Ishikawa (cell line): ENCODE data around the gene SLC25A42.

Source experiments
- CEBPB ChIP-seq: IDR thresholded peaks from 2 replicates; pipeline ENCODE4 v1.6.1; 2012
- CREB1 ChIP-seq: IDR thresholded peaks from 2 replicates; pipeline ENCODE4 v1.6.1; 2012; ENCODE audit warnings: low read depth
- EGR1 ChIP-seq: IDR thresholded peaks from 2 replicates; pipeline ENCODE4 v1.6.1; 2012
- EP300 ChIP-seq: IDR thresholded peaks from 2 replicates; pipeline ENCODE4 v1.6.1; 2012; ENCODE audit warnings: borderline replicate concordance
- FOXM1 ChIP-seq: IDR thresholded peaks from 2 replicates; pipeline ENCODE4 v1.6.1; 2012; ENCODE audit warnings: low read depth, borderline replicate concordance
- NFIC ChIP-seq: IDR thresholded peaks from 2 replicates; pipeline ENCODE4 v1.6.1; 2012
- RAD21 ChIP-seq: IDR thresholded peaks from 2 replicates; pipeline ENCODE4 v1.6.1; 2012; ENCODE audit warnings: low read depth
- TAF1 ChIP-seq: IDR thresholded peaks from 2 replicates; pipeline ENCODE4 v1.6.1; 2012; ENCODE audit warnings: low read depth, mild to moderate bottlenecking
- TCF12 ChIP-seq: IDR thresholded peaks from 2 replicates; pipeline ENCODE4 v1.6.1; 2012; ENCODE audit warnings: low read depth
- TEAD4 ChIP-seq: IDR thresholded peaks from 2 replicates; pipeline ENCODE4 v1.6.1; 2012
- YY1 ChIP-seq: IDR thresholded peaks from 2 replicates; pipeline ENCODE4 v1.6.1; 2012; ENCODE audit warnings: low read depth
- ZBTB7A ChIP-seq: IDR thresholded peaks from 2 replicates; pipeline ENCODE4 v1.6.1; 2012; ENCODE audit warnings: low read depth
- TF ChIP-seq, protein P1 (sequence below): IDR thresholded peaks from 2 replicates; pipeline ENCODE4 v1.6.1; 2012; ENCODE audit warnings: low read depth, mild to moderate bottlenecking
- TF ChIP-seq, protein P2 (sequence below): IDR thresholded peaks from 2 replicates; pipeline ENCODE4 v1.6.1; 2012
- TF ChIP-seq, protein P3 (sequence below): IDR thresholded peaks from 2 replicates; pipeline ENCODE4 v1.6.1; 2012

Gene SLC25A42

GRCh38 chr19:19026299-19026971 is 37.4 kb upstream of the SLC25A42 start:
- TF ChIP-seq TAF1, result no peak
- TF ChIP-seq, protein P1, sequence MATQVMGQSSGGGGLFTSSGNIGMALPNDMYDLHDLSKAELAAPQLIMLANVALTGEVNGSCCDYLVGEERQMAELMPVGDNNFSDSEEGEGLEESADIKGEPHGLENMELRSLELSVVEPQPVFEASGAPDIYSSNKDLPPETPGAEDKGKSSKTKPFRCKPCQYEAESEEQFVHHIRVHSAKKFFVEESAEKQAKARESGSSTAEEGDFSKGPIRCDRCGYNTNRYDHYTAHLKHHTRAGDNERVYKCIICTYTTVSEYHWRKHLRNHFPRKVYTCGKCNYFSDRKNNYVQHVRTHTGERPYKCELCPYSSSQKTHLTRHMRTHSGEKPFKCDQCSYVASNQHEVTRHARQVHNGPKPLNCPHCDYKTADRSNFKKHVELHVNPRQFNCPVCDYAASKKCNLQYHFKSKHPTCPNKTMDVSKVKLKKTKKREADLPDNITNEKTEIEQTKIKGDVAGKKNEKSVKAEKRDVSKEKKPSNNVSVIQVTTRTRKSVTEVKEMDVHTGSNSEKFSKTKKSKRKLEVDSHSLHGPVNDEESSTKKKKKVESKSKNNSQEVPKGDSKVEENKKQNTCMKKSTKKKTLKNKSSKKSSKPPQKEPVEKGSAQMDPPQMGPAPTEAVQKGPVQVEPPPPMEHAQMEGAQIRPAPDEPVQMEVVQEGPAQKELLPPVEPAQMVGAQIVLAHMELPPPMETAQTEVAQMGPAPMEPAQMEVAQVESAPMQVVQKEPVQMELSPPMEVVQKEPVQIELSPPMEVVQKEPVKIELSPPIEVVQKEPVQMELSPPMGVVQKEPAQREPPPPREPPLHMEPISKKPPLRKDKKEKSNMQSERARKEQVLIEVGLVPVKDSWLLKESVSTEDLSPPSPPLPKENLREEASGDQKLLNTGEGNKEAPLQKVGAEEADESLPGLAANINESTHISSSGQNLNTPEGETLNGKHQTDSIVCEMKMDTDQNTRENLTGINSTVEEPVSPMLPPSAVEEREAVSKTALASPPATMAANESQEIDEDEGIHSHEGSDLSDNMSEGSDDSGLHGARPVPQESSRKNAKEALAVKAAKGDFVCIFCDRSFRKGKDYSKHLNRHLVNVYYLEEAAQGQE, result no peak

GRCh38 chr19:19027228-19027627 is 36.6 kb upstream of the SLC25A42 start:
- TF ChIP-seq, protein P2, sequence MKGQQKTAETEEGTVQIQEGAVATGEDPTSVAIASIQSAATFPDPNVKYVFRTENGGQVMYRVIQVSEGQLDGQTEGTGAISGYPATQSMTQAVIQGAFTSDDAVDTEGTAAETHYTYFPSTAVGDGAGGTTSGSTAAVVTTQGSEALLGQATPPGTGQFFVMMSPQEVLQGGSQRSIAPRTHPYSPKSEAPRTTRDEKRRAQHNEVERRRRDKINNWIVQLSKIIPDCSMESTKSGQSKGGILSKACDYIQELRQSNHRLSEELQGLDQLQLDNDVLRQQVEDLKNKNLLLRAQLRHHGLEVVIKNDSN, result no peak
- TF ChIP-seq TAF1 (no peak), CEBPB (no peak), NFIC (no peak), RAD21 (no peak), ZBTB7A (no peak), EP300 (no peak), TCF12 (no peak), CREB1 (no peak), YY1 (no peak), FOXM1 (no peak), TEAD4 (no peak), EGR1 (no peak)
- TF ChIP-seq, protein P3, sequence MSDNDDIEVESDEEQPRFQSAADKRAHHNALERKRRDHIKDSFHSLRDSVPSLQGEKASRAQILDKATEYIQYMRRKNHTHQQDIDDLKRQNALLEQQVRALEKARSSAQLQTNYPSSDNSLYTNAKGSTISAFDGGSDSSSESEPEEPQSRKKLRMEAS, result no peak
- TF ChIP-seq, protein P1, result no peak

DNA sequence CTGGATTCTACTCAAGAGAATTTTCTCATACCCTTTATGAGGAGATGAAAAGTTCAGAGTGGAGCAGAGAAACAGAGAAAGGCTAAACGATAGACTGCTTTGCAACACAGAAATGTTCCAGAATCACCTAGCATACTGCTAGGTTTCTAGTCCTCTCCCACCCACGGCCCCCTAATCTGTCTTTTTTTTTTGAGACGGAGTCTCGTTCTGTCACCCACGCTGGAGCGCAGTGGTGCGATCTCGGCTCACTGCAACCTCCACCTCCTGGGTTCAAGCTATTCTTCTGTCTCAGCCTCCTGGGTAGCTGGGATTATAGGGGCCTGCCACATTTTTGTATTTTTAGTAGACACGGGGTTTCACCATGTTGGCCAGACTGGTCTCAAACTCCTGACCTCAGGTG is 35.3 kb upstream of the SLC25A42 start:
- TF ChIP-seq EGR1, result no peak
- TF ChIP-seq, protein P2, result no peak
- no peak for TF ChIP-seq EP300
- TF ChIP-seq, protein P3, result no peak
- TF ChIP-seq TCF12, result no peak
- TF ChIP-seq YY1, result no peak
- no peak for TF ChIP-seq TEAD4
- TF ChIP-seq ZBTB7A, result no peak
- no peak for TF ChIP-seq RAD21
- no peak for TF ChIP-seq FOXM1
- TF ChIP-seq NFIC, result no peak
- no peak for TF ChIP-seq CEBPB
- TF ChIP-seq, protein P1, result no peak
- no peak for TF ChIP-seq CREB1
- no peak for TF ChIP-seq TAF1

DNA sequence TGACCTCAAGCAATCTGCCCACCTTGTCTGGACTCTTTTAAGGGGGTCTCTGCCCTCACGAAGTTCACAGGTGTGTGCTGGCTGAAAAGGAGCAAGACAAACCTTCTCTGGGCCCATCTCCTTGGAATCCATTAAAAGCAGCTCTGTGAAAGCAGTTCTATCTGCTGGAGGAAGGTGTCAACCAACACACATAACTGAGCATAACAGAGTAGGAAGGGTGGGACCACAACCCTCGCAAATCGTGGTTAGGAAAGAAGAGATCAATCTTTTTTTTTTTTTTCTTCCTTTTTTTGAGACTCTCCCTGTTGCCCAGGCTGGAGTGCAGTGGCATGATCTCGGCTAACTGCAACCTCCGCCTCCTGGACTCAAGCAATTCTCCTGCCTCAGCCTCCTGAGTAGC is 31.9 kb upstream of the SLC25A42 start:
- no peak for TF ChIP-seq CEBPB
- TF ChIP-seq YY1, result no peak
- no peak for TF ChIP-seq CREB1
- TF ChIP-seq EP300, result no peak
- TF ChIP-seq TEAD4, result no peak
- no peak for TF ChIP-seq TCF12
- no peak for TF ChIP-seq EGR1
- TF ChIP-seq, protein P2, result no peak
- TF ChIP-seq NFIC, result no peak
- TF ChIP-seq ZBTB7A, result no peak
- no peak for TF ChIP-seq TAF1
- TF ChIP-seq, protein P1, result no peak
